Muscle of leg (tissue), 11 donors: ENCODE data around the gene SEC11A. TPM values are rescaled to one million over a fixed set of nuclear protein-coding genes. Genes with fewer than 3 reads are reported as not detected.

ENCODE experiments used
- DNase-seq: peaks from one replicate; pipeline ENCODE4 v3.0.0; 2013
- H3K27ac ChIP-seq: one replicate; pipeline ENCODE4 v1.5.1; 2013; ENCODE audit warnings: mild to moderate bottlenecking, low read length, control low read depth
- H3K27me3 ChIP-seq: one replicate; pipeline ENCODE4 v1.6.1; 2013; ENCODE audit warnings: low read length; ENCODE audit not compliant: control insufficient read depth, insufficient read depth
- H3K36me3 ChIP-seq: one replicate; pipeline ENCODE4 v1.6.1; 2013; ENCODE audit warnings: low read length; ENCODE audit not compliant: control insufficient read depth, insufficient read depth
- H3K4me1 ChIP-seq: one replicate; pipeline ENCODE4 v1.6.1; 2013; ENCODE audit warnings: low read length; ENCODE audit not compliant: control insufficient read depth, insufficient read depth
- H3K4me3 ChIP-seq: one replicate; pipeline ENCODE4 v1.5.1; 2013; ENCODE audit warnings: low read length, control low read depth
- H3K9me3 ChIP-seq: replicated peaks from 2 replicates; pipeline ENCODE4 v1.6.1; 2013; ENCODE audit warnings: low read depth, low read length; ENCODE audit not compliant: control insufficient read depth
- WGBS: methylation state at CpG from one replicate; pipeline ENCODE4 v1.1.5; 2013; ENCODE audit warnings: missing lambda C conversion rate; ENCODE audit not compliant: insufficient coverage; 5-methylcytosine and 5-hydroxymethylcytosine counted together
- polyA plus RNA-seq, 8 donors: library from polyadenylated mRNA; unstranded; fragments of 120-200 nt; gene quantifications; one replicate each; pipeline versions ENCODE4 v1.2.1 to v1.2.3, GENCODE V29; 2013; ENCODE audit warnings: inconsistent platforms in 1 of 8, low replicate concordance in 1 of 8; ENCODE audit not compliant: insufficient read length in 8 of 8, insufficient read depth in 1 of 8
- total RNA-seq: library from RNA; stranded (reverse); fragments of 120-200 nt; gene quantifications from one replicate; pipeline ENCODE4 v1.2.4, GENCODE V29; 2013

The SEC11A gene
- total and polyA plus RNA-seq, 9 donors = 290 to 320 (median 295) TPM

GRCh38 chr15:84722628-84723027 lies 6.7 kb upstream of the SEC11A start:
- no peak for DNase-seq
- H3K9me3 ChIP-seq = no peaks in the 10 kb centered on the region
- no peaks in the 10 kb centered on the region for H3K27me3 ChIP-seq
- no peak overlapping the region for H3K27ac ChIP-seq
- no peak overlapping the region for H3K4me3 ChIP-seq
- H3K36me3 ChIP-seq = no peaks in the 10 kb centered on the region
- 100% methylated on average over 1 of the region's 2 CpGs for WGBS
- peaks cover 13% of the 10 kb centered on the region for H3K4me1 ChIP-seq

- 33% methylated on average over 1 of the region's 2 CpGs for WGBS
Measured at GRCh38 chr15:84721371-84721770, 5.4 kb upstream of the SEC11A start.

GRCh38 chr15:84715441-84716035 lies 401 bp downstream of the SEC11A start:
- H3K27ac ChIP-seq = peak overlapping the region; percentile 97
- DNase-seq = peak; percentile 49
- H3K4me1 ChIP-seq = peaks cover 3% of the 10 kb centered on the region
- H3K27me3 ChIP-seq = no peaks in the 10 kb centered on the region
- peak overlapping the region; percentile 96 for H3K4me3 ChIP-seq
- no peaks in the 10 kb centered on the region for H3K9me3 ChIP-seq
- H3K36me3 ChIP-seq = peaks cover 8% of the 10 kb centered on the region
- under 1% methylated on average over 34 of the region's 36 CpGs for whole genome bisulfite sequencing

More at GRCh38 chr15:84721371-84721770, 5.4 kb upstream of the SEC11A start:
- H3K27ac ChIP-seq = peak overlapping the region; percentile 63
- peak; percentile 54 for DNase-seq
- no peaks in the 10 kb centered on the region for H3K27me3 ChIP-seq
- H3K4me3 ChIP-seq = no peak overlapping the region
- peaks cover 15% of the 10 kb centered on the region for H3K4me1 ChIP-seq
- H3K9me3 ChIP-seq = no peaks in the 10 kb centered on the region
- H3K36me3 ChIP-seq = no peaks in the 10 kb centered on the region

- WGBS = no CpG with 5 or more reads among the region's 3 CpGs
- Histone ChIP-seq H3K27ac (peak overlapping the region; percentile 97), H3K27me3 (no peaks in the 10 kb centered on the region), H3K36me3 (peaks cover 10% of the 10 kb centered on the region), H3K4me1 (peaks cover 3% of the 10 kb centered on the region), H3K9me3 (no peaks in the 10 kb centered on the region), H3K4me3 (peak overlapping the region; percentile 96)
- DNase-seq = no peak
Measured at GRCh38 chr15:84714821-84715220, 1.1 kb downstream of the SEC11A start.

GRCh38 chr15:84714372-84714771 lies 1.6 kb downstream of the SEC11A start:
- peaks cover 12% of the 10 kb centered on the region for H3K36me3 ChIP-seq
- H3K9me3 ChIP-seq = no peaks in the 10 kb centered on the region
- H3K4me3 ChIP-seq = no peak overlapping the region
- H3K4me1 ChIP-seq = peaks cover 3% of the 10 kb centered on the region
- H3K27ac ChIP-seq = no peak overlapping the region
- H3K27me3 ChIP-seq = no peaks in the 10 kb centered on the region
- WGBS = 80% methylated on average over 1 of the region's 5 CpGs
- DNase-seq = no peak

GRCh38 chr15:84703808-84704207 lies 12.1 kb downstream of the SEC11A start:
- WGBS = 95% methylated on average over 3 of the region's 5 CpGs
- Histone ChIP-seq H3K4me1 (no peaks in the 10 kb centered on the region), H3K27me3 (no peaks in the 10 kb centered on the region), H3K36me3 (no peaks in the 10 kb centered on the region), H3K9me3 (no peaks in the 10 kb centered on the region), H3K4me3 (no peak overlapping the region), H3K27ac (no peak overlapping the region)
- no peak for DNase-seq

GRCh38 chr15:84702961-84703482 lies 12.9 kb downstream of the SEC11A start:
- 60% methylated on average over 1 of the region's 4 CpGs for WGBS
- Histone ChIP-seq H3K27ac (no peak overlapping the region), H3K9me3 (no peaks in the 10 kb centered on the region), H3K4me3 (no peak overlapping the region), H3K27me3 (no peaks in the 10 kb centered on the region), H3K36me3 (no peaks in the 10 kb centered on the region), H3K4me1 (no peaks in the 10 kb centered on the region)
- peak; percentile 57 for DNase-seq

- H3K4me1 ChIP-seq = no peaks in the 10 kb centered on the region
- 76% methylated on average over 2 of the region's 8 CpGs for WGBS
- DNase-seq = no peak
Measured at GRCh38 chr15:84699538-84700191, 16.3 kb downstream of the SEC11A start.

GRCh38 chr15:84697236-84697990 lies 18.5 kb downstream of the SEC11A start:
- no peaks in the 10 kb centered on the region for H3K4me1 ChIP-seq
- DNase-seq = no peak
- no peaks in the 10 kb centered on the region for H3K36me3 ChIP-seq
- H3K9me3 ChIP-seq = no peaks in the 10 kb centered on the region
- no peak overlapping the region for H3K4me3 ChIP-seq
- no peaks in the 10 kb centered on the region for H3K27me3 ChIP-seq
- no CpG with 5 or more reads among the region's 1 CpG for WGBS
- H3K27ac ChIP-seq = no peak overlapping the region

More at GRCh38 chr15:84699538-84700191, 16.3 kb downstream of the SEC11A start:
- Histone ChIP-seq H3K27me3 (no peaks in the 10 kb centered on the region), H3K27ac (no peak overlapping the region), H3K4me3 (no peak overlapping the region), H3K9me3 (no peaks in the 10 kb centered on the region), H3K36me3 (no peaks in the 10 kb centered on the region)

- WGBS = no CpG with 5 or more reads among the region's 4 CpGs
- Histone ChIP-seq H3K27ac (no peak overlapping the region), H3K9me3 (no peaks in the 10 kb centered on the region), H3K4me1 (no peaks in the 10 kb centered on the region), H3K27me3 (no peaks in the 10 kb centered on the region), H3K36me3 (no peaks in the 10 kb centered on the region), H3K4me3 (no peak overlapping the region)
- no peak for DNase-seq
Measured at GRCh38 chr15:84696757-84697156, 19.2 kb downstream of the SEC11A start.
